Retinal pigment epithelial cell (primary cell): ENCODE data around the gene SDC4.

Source experiments
- DNase-seq: peaks from one replicate; pipeline ENCODE4 v3.0.0-alpha.2; 2010; ENCODE audit warnings: low read depth
- H3K4me3 ChIP-seq: 2 replicates; pipeline ENCODE4 v1.5.1; 2011; ENCODE audit warnings: mild to moderate bottlenecking, low read length, control low read depth, moderate library complexity
- CTCF ChIP-seq: conservative IDR thresholded peaks from 2 replicates; pipeline ENCODE4 v1.5.1; 2011; ENCODE audit warnings: low read depth, low read length, control low read depth, inconsistent platforms

The SDC4 gene

DNA sequence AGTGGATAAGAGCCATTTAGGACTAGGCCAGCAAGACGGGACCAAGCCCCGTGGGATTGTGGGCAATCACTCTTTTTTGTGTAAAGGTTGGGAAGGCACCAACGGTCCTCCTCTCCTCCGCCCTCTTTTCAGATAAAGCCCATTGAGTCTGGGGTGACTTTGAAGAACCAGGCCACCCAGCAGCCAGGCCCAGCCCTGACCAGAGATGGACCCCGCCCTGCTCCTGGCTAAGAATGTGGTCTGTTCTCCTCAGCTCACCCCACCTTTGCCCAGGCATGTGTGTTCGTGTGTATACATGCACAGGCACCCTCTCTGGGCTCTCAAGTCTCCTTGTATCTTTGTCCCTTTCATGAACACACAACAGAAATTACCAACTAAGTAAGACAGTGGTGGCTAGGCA, 9.1 kb downstream of the SDC4 start:
- no peak for DNase-seq
- H3K4me3 ChIP-seq, result no peak overlapping the region

GRCh38 chr20:45338121-45339030, 9.8 kb downstream of the SDC4 start:
- no peak overlapping the region for H3K4me3 ChIP-seq
- TF ChIP-seq CTCF, result no peak
- DNase-seq, result no peak

More for the DNA sequence above, 9.1 kb downstream of the SDC4 start:
- no peak for TF ChIP-seq CTCF

- peak; percentile 75 for DNase-seq
- no peak overlapping the region for H3K4me3 ChIP-seq
- no peak for TF ChIP-seq CTCF
These were observed 10.7 kb downstream of the SDC4 start for GRCh38 chr20:45337367-45338120.

DNA sequence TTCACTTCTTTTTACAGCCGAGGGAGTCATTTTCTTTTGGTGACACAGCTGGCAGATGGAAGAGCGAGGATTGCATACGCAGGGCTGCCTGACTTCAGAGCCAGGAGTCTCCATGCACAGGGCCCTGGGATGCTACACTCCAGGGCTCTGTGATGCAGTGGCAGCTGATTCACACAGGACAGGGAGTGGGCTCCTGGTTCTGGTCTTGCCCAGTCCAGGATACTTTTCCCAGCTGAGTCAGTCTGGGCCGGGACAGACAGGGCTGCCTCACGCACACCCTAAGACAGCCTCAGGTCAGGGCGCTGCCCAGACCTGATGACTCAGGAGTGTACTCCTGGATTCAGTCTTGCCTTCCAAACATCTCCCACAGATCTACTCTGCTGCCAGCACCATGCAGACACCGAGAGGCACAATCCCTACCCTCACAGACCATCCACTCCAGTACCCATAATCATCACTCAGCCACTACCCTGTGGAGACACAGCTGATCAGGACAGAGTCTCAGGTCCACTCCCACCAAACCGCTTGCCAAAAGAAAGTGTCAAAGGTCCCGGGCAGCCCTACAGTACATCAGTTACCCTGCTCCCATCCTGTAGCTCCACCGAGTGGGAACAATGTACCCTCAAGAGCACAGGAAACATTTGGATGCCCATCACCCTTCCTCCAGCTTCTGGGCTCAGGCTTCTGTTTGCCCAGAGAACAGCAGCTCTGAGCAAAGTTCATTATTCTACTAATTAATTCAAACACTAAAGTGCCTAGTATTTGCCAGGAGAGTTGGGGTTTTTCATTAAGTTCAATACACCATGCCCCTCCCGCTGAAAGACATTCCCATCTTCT, 11.5 kb downstream of the SDC4 start:
- TF ChIP-seq CTCF, result no peak
- DNase-seq, result no peak
- no peak overlapping the region for H3K4me3 ChIP-seq

DNA sequence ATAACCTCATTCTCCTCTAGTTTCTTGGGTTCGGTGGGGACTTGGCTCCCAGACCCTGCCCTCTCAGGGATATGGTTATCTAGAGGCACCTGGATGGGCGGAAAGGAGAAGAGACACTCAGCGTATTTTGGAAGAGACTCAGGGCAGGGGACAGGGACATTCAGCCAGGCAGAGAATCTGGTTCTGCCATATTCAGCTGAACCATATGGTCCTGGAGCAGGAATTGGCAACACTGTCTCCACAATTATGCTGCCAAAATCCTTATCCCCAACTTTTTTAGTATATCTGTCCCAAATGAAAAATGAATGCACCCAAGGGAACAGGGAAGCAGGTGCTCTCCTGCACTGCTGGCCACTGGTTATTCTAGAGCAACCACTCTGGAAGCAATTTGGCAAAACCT, 17.7 kb downstream of the SDC4 start:
- TF ChIP-seq CTCF, result no peak
- no peak for DNase-seq
- no peak overlapping the region for H3K4me3 ChIP-seq

DNA sequence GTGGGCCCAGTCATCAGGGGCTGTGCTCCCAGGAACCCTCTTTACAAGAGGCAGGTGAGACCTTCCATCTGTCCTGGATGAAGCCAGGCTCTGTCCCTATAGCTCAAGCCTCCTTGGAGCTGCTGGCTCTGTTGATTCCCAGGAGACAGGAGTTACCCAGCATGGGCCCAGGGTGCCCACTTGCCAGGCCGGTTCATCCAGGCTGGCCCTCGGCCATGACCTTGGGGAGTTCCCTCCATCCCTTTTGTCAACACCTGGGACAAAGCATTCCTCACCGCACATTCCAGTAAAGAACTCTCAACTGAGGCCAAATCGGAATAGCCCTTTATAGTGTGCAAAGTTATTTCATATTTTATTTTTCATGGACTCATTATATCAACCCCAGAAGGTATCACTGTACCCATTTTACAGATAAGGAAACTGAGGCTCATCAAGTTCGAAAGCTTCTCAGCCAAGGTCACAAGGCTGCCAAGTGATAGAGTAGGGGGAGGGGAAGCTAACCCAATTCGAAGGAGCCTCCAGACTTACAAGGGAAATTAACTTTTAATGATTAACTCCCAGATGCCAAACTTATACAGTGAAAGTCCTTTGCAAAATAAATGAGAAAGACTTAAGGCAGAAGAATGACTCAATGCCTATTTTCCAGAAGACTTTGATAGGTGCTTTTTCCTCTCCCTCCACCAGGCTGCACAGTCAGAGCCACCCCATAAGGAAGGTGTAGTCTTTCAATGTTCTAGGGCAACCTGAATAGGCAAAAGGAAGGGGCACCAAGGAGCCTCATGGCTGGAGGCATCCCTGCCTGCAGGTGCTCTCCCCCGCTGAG, 18.5 kb downstream of the SDC4 start:
- no peak overlapping the region for H3K4me3 ChIP-seq
- no peak for DNase-seq
- TF ChIP-seq CTCF, result no peak
